Measurements from ENCODE around the gene EDIL3. TPM values are rescaled to one million over a fixed set of nuclear protein-coding genes. Genes with fewer than 3 reads are reported as not detected.

EDIL3 gene
- total RNA-seq, 4 donors from 2014 or later: 2.8 to 20.6 (median 10.2) TPM

DNA sequence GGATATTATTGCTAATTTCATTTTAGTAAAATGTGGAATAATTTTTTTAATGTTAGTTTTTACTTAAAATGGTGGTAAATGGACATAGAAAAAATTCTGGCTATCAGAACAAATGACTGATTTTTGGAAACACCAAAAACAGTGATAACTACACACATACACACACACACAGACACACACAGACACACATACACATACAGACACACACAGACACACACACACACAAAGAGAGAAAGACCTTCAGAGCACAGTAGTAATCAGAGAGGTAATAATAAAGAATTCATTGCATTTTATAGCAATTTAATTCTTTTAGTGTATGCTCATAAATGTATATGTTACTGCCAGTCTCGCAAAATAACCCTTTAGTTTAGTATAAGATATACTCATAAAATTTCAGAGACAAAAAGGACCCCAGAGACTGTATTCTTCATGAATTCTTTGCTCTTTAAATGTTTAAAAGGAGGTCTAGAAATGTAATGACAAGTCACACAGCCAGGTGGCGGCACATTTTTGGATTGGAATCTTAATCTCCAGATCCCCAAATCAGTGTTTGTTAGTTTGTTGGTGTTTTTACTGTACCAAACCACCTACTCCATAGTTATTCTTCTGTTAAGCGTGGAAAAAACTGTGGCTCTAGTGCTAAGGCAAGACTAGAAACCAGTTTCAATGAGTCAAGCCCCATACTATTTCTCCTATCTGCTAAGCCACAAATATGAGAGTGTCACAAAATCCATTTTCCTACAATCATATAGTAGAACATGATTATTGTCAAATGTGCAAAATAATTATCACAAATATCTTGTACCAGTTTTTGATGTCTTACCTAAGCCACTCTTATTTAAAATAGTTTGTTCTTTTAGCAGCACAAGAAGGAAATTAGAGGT, 109.9 kb downstream of the EDIL3 start:
- Histone ChIP-seq H3K27ac (no peak overlapping the region), H3K27me3 (no peaks in the 10 kb centered on the region), H3K4me1 (no peaks in the 10 kb centered on the region), H3K9me3 (no peaks in the 10 kb centered on the region), H3K4me3 (no peak overlapping the region), H3K36me3 (no peaks in the 10 kb centered on the region)
- TF ChIP-seq, protein P1, sequence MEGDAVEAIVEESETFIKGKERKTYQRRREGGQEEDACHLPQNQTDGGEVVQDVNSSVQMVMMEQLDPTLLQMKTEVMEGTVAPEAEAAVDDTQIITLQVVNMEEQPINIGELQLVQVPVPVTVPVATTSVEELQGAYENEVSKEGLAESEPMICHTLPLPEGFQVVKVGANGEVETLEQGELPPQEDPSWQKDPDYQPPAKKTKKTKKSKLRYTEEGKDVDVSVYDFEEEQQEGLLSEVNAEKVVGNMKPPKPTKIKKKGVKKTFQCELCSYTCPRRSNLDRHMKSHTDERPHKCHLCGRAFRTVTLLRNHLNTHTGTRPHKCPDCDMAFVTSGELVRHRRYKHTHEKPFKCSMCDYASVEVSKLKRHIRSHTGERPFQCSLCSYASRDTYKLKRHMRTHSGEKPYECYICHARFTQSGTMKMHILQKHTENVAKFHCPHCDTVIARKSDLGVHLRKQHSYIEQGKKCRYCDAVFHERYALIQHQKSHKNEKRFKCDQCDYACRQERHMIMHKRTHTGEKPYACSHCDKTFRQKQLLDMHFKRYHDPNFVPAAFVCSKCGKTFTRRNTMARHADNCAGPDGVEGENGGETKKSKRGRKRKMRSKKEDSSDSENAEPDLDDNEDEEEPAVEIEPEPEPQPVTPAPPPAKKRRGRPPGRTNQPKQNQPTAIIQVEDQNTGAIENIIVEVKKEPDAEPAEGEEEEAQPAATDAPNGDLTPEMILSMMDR (IDR thresholded peaks at IDR 0.05): peak in 5 of 6 experiments; percentile 45 to 69 (median 53)
- TF ChIP-seq POLR2A (IDR thresholded peaks at IDR 0.05): no peak
- DNase-seq: no peak
- intact Hi-C loops (cut with DNase I): loop anchor here (5.0 kb wide), 1 partner anchor 177 kb away; no protein-coding TSS in a partner anchor
- WGBS, 2 donors: 50 to 66% methylated on average over 3 of the region's 3 CpGs

DNA sequence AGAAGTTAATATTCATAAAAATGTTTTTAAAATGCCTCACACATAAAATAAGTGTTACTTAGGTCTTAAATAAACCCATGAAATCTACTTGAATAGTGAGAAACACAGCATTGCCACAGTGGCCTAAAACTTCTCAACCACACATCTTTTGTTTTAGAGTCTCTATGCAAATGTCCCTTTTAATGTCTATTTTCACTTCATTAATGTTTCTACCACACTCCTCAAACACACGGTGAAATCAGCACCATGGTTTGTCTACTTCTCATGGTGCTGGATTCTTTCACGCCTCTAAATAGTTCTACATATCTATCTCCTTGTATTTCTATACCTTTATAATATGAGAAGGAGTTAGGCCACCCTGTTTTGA, 111.2 kb downstream of the EDIL3 start:
- TF ChIP-seq, protein P1 (IDR thresholded peaks at IDR 0.05): no peak
- TF ChIP-seq POLR2A (IDR thresholded peaks at IDR 0.05): no peak
- 84 to 93% methylated on average over 2 of the region's 2 CpGs for WGBS, 2 donors
- H3K27ac ChIP-seq: no peak overlapping the region

DNA sequence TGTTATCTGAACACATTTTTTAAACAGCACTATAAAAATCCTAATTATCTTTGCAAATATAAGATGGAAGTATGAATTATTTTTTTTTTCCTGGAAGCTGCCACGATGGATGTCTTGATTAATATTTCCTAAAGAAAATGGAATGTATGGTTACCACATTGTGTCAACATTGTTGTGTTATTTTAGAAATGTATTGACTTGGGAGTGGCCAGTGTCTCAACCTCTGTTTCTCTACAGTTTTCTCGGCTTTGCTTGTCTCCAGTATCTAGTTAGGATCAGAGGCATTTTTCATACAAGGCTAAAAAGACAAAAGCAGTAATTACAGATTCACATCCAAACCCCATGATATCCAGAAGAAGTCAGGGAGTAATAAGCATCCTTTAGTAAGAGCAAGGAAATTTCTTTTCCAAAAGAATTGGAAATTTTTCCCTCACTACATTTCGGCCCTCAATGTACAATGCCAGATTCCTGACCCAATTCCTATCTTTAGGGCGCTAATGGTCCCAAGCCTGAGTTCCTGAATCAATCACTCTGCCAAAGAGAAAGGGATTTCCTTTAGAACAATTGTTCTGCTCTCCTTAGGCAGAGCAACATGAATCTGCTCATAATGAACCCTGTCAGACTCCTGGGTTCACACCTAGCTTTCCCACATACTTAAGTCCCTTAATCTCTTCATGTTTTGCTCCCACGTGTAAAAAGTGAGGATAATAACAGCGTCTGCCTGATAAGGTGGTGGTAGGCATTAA, 111.7 kb downstream of the EDIL3 start:
- Histone ChIP-seq H3K27me3 (no peaks in the 10 kb centered on the region), H3K27ac (no peak overlapping the region), H3K36me3 (no peaks in the 10 kb centered on the region), H3K4me3 (no peak overlapping the region), H3K9me3 (no peaks in the 10 kb centered on the region), H3K4me1 (no peaks in the 10 kb centered on the region)
- WGBS, 2 donors: 60 to 65% methylated on average over 6 of the region's 6 CpGs
- no peak for DNase-seq
- TF ChIP-seq, protein P1 (IDR thresholded peaks at IDR 0.05): no peak
- TF ChIP-seq POLR2A (IDR thresholded peaks at IDR 0.05): no peak
- intact Hi-C loops (cut with DNase I): no loop called here

More for the DNA sequence above, 111.2 kb downstream of the EDIL3 start:
- DNase-seq: no peak
- intact Hi-C loops (cut with DNase I): no loop called here
- no peak overlapping the region for H3K4me3 ChIP-seq
- H3K27me3 ChIP-seq: no peaks in the 10 kb centered on the region
- H3K36me3 ChIP-seq: no peaks in the 10 kb centered on the region
- H3K4me1 ChIP-seq: no peaks in the 10 kb centered on the region
- no peaks in the 10 kb centered on the region for H3K9me3 ChIP-seq

DNA sequence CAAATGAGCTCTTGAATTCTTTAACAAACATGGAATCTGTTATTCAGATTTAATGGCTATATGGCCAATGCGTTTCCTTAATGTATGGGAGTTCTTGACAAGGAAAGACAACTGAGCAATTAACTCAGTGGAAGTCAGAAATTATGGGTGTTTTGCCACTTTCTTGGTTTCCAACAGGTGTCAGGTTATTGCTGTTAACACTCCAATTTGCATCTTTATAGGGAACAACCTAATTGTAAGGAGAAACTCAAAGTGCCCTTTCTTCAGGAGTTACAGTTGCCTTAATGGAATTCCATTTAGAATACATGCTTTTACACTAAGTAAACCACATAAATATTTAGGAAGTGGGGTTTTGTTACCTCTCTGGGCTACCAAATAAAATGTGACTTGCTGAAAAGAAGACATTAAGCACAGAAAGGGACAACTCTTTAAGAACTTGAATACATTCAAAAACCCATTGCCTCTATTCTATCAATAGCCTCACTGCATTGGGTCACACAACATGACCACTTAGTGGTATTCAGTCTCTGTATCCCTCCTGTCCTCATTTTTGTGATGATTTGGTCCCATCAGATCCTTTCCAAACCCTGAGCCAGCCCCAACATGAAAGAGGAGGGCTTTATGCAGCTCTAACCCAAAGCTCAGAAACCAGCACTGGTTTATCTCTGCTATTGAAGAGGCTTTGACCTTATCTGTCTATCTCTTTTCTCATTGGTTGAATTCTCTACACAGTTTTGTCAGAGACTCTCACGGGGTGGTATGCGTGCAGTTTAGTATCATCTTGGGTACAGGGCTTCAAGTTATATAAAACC, 118.7 kb downstream of the EDIL3 start:
- 79 to 87% methylated on average over 3 of the region's 3 CpGs for WGBS, 2 donors
- no peak overlapping the region for H3K27ac ChIP-seq
- TF ChIP-seq, protein P1 (IDR thresholded peaks at IDR 0.05): no peak
- TF ChIP-seq POLR2A (IDR thresholded peaks at IDR 0.05): no peak
- H3K27me3 ChIP-seq: no peaks in the 10 kb centered on the region
- H3K4me1 ChIP-seq: no peaks in the 10 kb centered on the region
- intact Hi-C loops (cut with DNase I): no loop called here
- no peaks in the 10 kb centered on the region for H3K9me3 ChIP-seq
- no peak for DNase-seq
- no peak overlapping the region for H3K4me3 ChIP-seq
- no peaks in the 10 kb centered on the region for H3K36me3 ChIP-seq

Measured in esophagus squamous epithelium (tissue), 5 donors.